ENCODE measurements around the gene RDM1. TPM values are rescaled to one million over a fixed set of nuclear protein-coding genes. Genes with fewer than 3 reads are reported as not detected.

Gene RDM1
- total and polyA plus RNA-seq, 7 experiments from 2014 or later = 0.39 to 6.9 TPM; not detected in 5

DNA sequence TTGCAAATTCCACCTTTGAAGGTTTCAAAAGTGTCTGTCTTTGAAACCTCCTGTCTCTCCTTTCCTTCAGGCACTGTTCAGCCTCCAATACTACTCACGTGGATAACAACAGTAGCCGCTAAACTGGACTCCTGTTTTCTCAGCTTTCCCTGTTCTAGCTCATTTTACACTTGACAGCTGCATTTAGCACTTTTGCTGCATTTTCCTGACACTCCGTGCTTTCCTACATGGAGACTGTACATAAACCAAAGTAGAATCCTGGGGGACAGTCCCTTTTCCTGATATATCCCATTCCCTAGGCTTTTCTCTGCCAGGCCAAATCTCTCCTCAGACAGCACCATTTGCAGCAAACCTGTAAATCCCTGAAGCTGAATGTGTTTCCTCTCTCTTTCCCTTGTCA is 54.0 kb downstream of the RDM1 start:
- Mint-ChIP-seq H3K27me3 (peaks cover 0 to 8% (median 0%) of the 10 kb centered on the region in 5 donors), H3K4me3 (peak overlapping the region in 3 of 10 donors; percentile 32 to 68 (median 49)), H3K9me3 (no peaks in the 10 kb centered on the region), H3K27ac (peak overlapping the region in 6 of 9 donors; percentile 17 to 75 (median 42)), H3K4me1 (peaks cover 12 to 62% (median 20%) of the 10 kb centered on the region in 7 donors), H3K36me3 (peaks cover 0 to 26% (median 0%) of the 10 kb centered on the region in 5 donors)
- H3K9me3 ChIP-seq (ENCODE audit: control insufficient read depth in 2 of 3, low read length in 3 of 3) = no peaks in the 10 kb centered on the region
- H3K4me1 ChIP-seq (ENCODE audit: control insufficient read depth in 2 of 2, insufficient read depth in 2 of 2, low read length in 2 of 2) = peaks cover 6 to 41% of the 10 kb centered on the region in 2 donors
- no peak for ATAC-seq
- DNase-seq = no peak
- H3K27me3 ChIP-seq (ENCODE audit: control insufficient read depth in 2 of 2, insufficient read depth in 2 of 2, low read length in 2 of 2) = no peaks in the 10 kb centered on the region
- CTCF ChIA-PET = no interaction called here
- H3K36me3 ChIP-seq (ENCODE audit: control insufficient read depth in 2 of 3, insufficient read depth in 3 of 3, low read length in 3 of 3) = peaks cover 0 to 34% (median 0%) of the 10 kb centered on the region in 3 experiments
- peak overlapping the region; percentile 31 for H3K4me3 ChIP-seq (ENCODE audit: low read length)
- POLR2A ChIA-PET = no interaction called here
- intact Hi-C loops (cut with micrococcal nuclease) = no loop called here
- no peak overlapping the region for H3K27ac ChIP-seq (ENCODE audit: low read depth, low read length)

DNA sequence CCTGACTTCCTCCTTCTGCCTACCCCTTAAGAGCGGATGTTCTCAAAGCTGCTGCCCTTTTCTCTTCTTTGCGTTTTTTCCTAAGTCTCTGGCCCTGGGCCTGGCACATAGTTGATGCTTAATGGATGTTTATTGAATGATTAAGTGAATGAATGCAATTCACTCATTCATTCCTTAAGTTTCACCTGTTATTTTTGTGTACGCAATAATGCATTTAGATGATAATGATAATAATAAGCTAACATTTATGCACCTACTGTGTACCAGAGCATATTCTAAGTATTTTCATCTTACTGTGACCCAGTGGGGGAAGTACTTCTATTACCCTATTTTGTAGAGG is 54.8 kb downstream of the RDM1 start:
- Mint-ChIP-seq H3K27me3 (peaks cover 0 to 8% (median 0%) of the 10 kb centered on the region in 5 donors), H3K27ac (peak overlapping the region in 4 of 9 donors; percentile 17 to 75 (median 54)), H3K36me3 (peaks cover 0 to 28% (median 0%) of the 10 kb centered on the region in 5 donors), H3K4me1 (peaks cover 18 to 66% (median 28%) of the 10 kb centered on the region in 7 donors), H3K9me3 (no peaks in the 10 kb centered on the region), H3K4me3 (peak overlapping the region in 4 of 10 donors; percentile 15 to 63 (median 39))
- H3K4me3 ChIP-seq (ENCODE audit: low read length) = peak overlapping the region; percentile 31
- ChIA-PET POLR2A (no interaction called here), CTCF (no interaction called here)
- intact Hi-C loops (cut with micrococcal nuclease) = no loop called here
- ATAC-seq (no peak), DNase-seq (no peak)
- no peaks in the 10 kb centered on the region for H3K27me3 ChIP-seq (ENCODE audit: control insufficient read depth in 2 of 2, insufficient read depth in 2 of 2, low read length in 2 of 2)
- H3K4me1 ChIP-seq (ENCODE audit: control insufficient read depth in 2 of 2, insufficient read depth in 2 of 2, low read length in 2 of 2) = peaks cover 10 to 36% of the 10 kb centered on the region in 2 donors
- no peaks in the 10 kb centered on the region for H3K9me3 ChIP-seq (ENCODE audit: control insufficient read depth in 2 of 3, low read length in 3 of 3)
- H3K36me3 ChIP-seq (ENCODE audit: control insufficient read depth in 2 of 3, insufficient read depth in 3 of 3, low read length in 3 of 3) = peaks cover 0 to 37% (median 0%) of the 10 kb centered on the region in 3 experiments
- no peak overlapping the region for H3K27ac ChIP-seq (ENCODE audit: low read depth, low read length)

DNA sequence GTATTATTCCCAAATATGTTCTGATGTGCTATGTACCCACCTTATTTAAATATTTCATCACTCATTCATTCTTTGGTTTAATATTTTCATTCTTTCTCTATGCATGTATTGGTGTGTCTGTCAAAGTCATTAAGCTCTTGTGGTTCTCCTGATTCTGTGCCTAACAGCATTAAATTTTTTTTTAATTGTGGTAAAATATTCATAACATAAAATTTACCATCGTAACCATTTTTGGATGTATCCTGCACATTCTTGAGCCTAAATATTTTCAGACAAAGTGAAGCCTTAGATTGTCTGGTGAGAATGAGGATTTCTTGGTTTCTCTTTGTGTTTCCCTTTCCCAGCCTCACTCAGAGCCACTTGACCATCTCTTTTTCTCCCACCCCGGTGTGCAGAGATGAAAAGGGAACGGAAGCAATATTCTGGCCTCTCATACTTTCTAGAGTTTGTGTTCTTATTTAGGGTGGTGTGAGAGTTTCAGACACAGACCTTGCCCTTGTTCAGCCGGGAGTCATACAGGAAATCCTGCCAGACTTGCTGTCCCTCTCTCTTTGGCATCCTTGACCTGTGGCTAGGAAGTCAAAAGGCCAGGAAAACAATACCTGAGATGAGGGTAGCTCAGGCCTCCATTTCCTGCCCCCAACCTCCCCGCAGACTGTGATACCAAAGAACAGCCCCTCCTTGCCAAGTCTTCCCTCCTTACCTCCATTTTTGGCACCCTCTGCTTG is 55.3 kb downstream of the RDM1 start:
- peak overlapping the region; percentile 34 for H3K4me3 ChIP-seq (ENCODE audit: low read length)
- Mint-ChIP-seq H3K27ac (peak overlapping the region in 6 of 9 donors; percentile 16 to 75 (median 48)), H3K27me3 (peaks cover 0 to 8% (median 0%) of the 10 kb centered on the region in 5 donors), H3K4me1 (peaks cover 20 to 61% (median 28%) of the 10 kb centered on the region in 7 donors), H3K36me3 (peaks cover 0 to 29% (median 0%) of the 10 kb centered on the region in 5 donors), H3K4me3 (peak overlapping the region in 4 of 10 donors; percentile 15 to 63 (median 39)), H3K9me3 (no peaks in the 10 kb centered on the region)
- H3K4me1 ChIP-seq (ENCODE audit: control insufficient read depth in 2 of 2, insufficient read depth in 2 of 2, low read length in 2 of 2) = peaks cover 10 to 33% of the 10 kb centered on the region in 2 donors
- no peaks in the 10 kb centered on the region for H3K27me3 ChIP-seq (ENCODE audit: control insufficient read depth in 2 of 2, insufficient read depth in 2 of 2, low read length in 2 of 2)
- H3K36me3 ChIP-seq (ENCODE audit: control insufficient read depth in 2 of 3, insufficient read depth in 3 of 3, low read length in 3 of 3) = peaks cover 0 to 37% (median 0%) of the 10 kb centered on the region in 3 experiments
- intact Hi-C loops (cut with micrococcal nuclease) = no loop called here
- ChIA-PET CTCF (no interaction called here), POLR2A (no interaction called here)
- DNase-seq = no peak
- H3K9me3 ChIP-seq (ENCODE audit: control insufficient read depth in 2 of 3, low read length in 3 of 3) = no peaks in the 10 kb centered on the region
- H3K27ac ChIP-seq (ENCODE audit: low read depth, low read length) = no peak overlapping the region
- ATAC-seq = no peak

DNA sequence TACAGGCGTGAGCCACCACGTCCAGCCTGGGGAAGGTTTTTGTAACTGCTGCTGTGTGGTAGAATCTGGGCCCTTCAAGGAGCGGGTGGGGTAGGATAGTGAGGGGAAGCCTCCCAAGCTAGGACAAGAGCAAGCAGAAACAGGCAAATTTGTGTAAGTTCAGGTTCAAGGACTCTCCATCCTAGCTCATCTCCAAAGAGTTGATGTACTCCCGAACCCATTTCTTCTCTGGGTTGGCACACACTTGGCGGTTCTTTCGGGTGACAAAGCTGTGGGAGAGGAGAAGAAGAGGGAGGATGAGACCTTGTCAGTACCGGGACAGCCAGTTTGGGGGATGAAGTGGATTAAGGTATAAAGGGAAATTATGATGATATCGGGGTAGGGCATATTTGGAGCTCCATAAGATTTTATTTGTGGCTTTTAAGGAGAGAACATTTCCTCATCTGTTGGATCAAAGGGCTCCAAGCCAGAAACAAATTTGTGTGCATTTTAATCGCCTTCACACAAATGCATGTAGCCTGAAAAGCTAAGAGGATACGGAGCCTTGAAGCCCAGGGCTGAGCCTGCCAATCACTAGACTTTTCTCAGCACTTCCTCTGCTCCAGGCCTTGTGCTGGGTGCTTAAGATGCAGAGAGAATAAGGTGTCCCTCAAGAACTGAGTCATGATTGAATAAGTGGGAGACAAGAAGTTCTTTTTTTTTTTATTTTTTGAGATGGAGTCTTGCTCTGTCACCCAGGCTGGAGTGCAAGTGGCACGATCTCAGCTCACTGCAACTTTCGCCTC is 58.2 kb downstream of the RDM1 start:
- no peaks in the 10 kb centered on the region for H3K27me3 ChIP-seq (ENCODE audit: control insufficient read depth in 2 of 2, insufficient read depth in 2 of 2, low read length in 2 of 2)
- Mint-ChIP-seq H3K27ac (peak overlapping the region in 1 of 9 donors; percentile 67), H3K4me1 (peaks cover 20 to 44% (median 28%) of the 10 kb centered on the region in 7 donors), H3K36me3 (peaks cover 0 to 25% (median 0%) of the 10 kb centered on the region in 5 donors), H3K4me3 (peak overlapping the region in 1 of 10 donors; percentile 9), H3K27me3 (peaks cover 0 to 8% (median 0%) of the 10 kb centered on the region in 5 donors), H3K9me3 (no peaks in the 10 kb centered on the region)
- H3K4me1 ChIP-seq (ENCODE audit: control insufficient read depth in 2 of 2, insufficient read depth in 2 of 2, low read length in 2 of 2) = peaks cover 10 to 29% of the 10 kb centered on the region in 2 donors
- no peak overlapping the region for H3K27ac ChIP-seq (ENCODE audit: low read depth, low read length)
- peaks cover 0 to 37% (median 0%) of the 10 kb centered on the region in 3 experiments for H3K36me3 ChIP-seq (ENCODE audit: control insufficient read depth in 2 of 3, insufficient read depth in 3 of 3, low read length in 3 of 3)
- no peak for DNase-seq
- no peaks in the 10 kb centered on the region for H3K9me3 ChIP-seq (ENCODE audit: control insufficient read depth in 2 of 3, low read length in 3 of 3)
- no peak for ATAC-seq
- intact Hi-C loops (cut with micrococcal nuclease) = no loop called here
- no peak overlapping the region for H3K4me3 ChIP-seq (ENCODE audit: low read length)
- ChIA-PET CTCF (no interaction called here), POLR2A (interaction anchor here (0.6 kb wide), 1 partner anchor 616 kb away, joined by 3 read pairs; no protein-coding TSS in a partner anchor)

DNA sequence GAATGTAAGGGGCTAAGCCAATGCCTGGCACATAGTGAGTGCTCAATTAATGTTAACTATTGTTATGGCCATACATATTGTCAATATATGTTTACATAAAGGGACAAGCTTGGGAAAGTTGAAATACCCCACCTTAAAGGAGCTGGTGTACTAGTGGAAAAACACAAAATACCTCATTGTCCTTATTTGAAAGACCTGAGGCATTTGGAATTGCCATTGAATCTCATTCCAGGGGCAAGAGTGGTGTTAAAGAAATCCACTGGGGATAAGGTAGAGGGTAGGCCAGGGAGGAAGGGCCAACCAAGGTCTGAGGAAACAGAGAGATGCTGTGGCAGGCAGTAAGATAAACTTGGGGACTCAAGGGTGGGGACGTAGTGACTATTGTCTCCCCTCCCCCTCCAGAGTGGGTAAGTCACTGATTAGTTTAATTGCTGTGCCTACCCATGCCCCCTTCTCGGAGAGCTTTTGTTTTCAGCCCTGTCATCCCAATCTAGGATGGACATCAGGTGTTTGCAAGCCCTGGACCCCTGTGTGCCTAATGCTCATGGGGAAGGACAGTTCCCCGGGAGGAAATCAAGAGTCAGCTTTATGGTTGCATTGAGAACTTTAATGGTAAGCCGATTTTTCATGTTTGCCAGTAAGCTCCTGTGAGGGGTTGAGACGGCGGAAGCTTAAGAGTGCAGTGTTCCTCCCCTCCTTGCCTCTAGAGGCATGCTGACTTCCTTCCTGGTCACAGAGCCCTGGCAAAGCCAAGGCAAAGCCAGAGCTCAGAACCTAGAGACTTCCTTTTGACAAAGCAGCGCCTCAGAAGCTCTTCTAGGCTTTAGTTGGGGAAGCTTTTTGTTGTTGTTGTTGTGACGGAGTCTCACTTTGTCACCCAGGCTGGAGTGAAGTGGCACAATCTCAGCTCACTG is 59.4 kb downstream of the RDM1 start:
- peaks cover 7 to 25% of the 10 kb centered on the region in 2 donors for H3K4me1 ChIP-seq (ENCODE audit: control insufficient read depth in 2 of 2, insufficient read depth in 2 of 2, low read length in 2 of 2)
- H3K27me3 ChIP-seq (ENCODE audit: control insufficient read depth in 2 of 2, insufficient read depth in 2 of 2, low read length in 2 of 2) = no peaks in the 10 kb centered on the region
- peak; percentile 89 for ATAC-seq
- H3K4me3 ChIP-seq (ENCODE audit: low read length) = no peak overlapping the region
- ChIA-PET POLR2A (interaction anchor here (0.6 kb wide), 1 partner anchor 618 kb away, joined by 3 read pairs; no protein-coding TSS in a partner anchor), CTCF (interaction anchor here (0.5 to 0.7 kb wide), 3 partner anchors 17 to 883 kb away, joined by 3 to 4 read pairs (median 3); no protein-coding TSS in a partner anchor)
- peak overlapping the region in 8 of 9 donors; percentile 22 to 62 (median 39) for H3K27ac Mint-ChIP-seq
- intact Hi-C loops (cut with micrococcal nuclease) = no loop called here
- peaks cover 0 to 21% (median 0%) of the 10 kb centered on the region in 5 donors for H3K36me3 Mint-ChIP-seq
- H3K9me3 Mint-ChIP-seq = no peaks in the 10 kb centered on the region
- peak in 7 of 9 donors; percentile 17 to 54 (median 47) for DNase-seq
- H3K27me3 Mint-ChIP-seq = no peaks in the 10 kb centered on the region
- no peaks in the 10 kb centered on the region for H3K9me3 ChIP-seq (ENCODE audit: control insufficient read depth in 2 of 3, low read length in 3 of 3)
- H3K27ac ChIP-seq (ENCODE audit: low read depth, low read length) = no peak overlapping the region
- peak overlapping the region in 4 of 10 donors; percentile 9 to 36 (median 26) for H3K4me3 Mint-ChIP-seq
- peaks cover 17 to 41% (median 22%) of the 10 kb centered on the region in 7 donors for H3K4me1 Mint-ChIP-seq
- H3K36me3 ChIP-seq (ENCODE audit: control insufficient read depth in 2 of 3, insufficient read depth in 3 of 3, low read length in 3 of 3) = peaks cover 0 to 31% (median 0%) of the 10 kb centered on the region in 3 experiments

DNA sequence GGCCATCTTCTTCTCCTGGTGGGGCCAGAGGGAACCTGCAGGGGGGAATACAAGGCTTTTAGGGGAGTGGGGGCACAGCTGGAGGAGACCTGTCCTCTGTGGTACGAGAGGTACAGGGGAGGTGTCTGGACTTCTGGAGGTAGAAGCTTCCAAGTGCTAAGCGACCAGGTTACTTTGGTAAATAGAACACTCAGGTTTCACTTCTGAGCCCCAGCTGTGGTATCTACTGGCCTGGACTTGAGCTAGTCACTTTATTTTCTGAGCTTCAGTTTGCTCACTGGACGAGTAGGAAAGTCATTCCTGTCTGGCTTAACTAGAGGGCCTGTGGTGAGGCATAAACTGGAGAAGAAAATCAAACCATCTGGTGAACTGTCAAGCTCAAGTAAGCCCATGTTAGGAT is 61.8 kb downstream of the RDM1 start, which contains the start of gene HEATR9:
HEATR9 (minus strand) TSS at position 155 of the 400 bp plus-strand sequence; CDS start at position 6, 149 bp downstream.
- DNase-seq (no peak), ATAC-seq (no peak)
- Mint-ChIP-seq H3K27ac (peak within 1 kb of the TSS in 3 of 9 donors; percentile 5 to 56 (median 41)), H3K4me1 (peaks cover 12 to 40% (median 14%) of the 10 kb centered on the region in 7 donors), H3K36me3 (peaks cover 0 to 26% (median 0%) of the 10 kb centered on the region in 5 donors), H3K4me3 (no peak within 1 kb of the TSS), H3K27me3 (no peaks in the 10 kb centered on the region), H3K9me3 (no peaks in the 10 kb centered on the region)
- no peak within 1 kb of the TSS for H3K4me3 ChIP-seq (ENCODE audit: low read length)
- intact Hi-C loops (cut with micrococcal nuclease) = no loop called here
- no peaks in the 10 kb centered on the region for H3K27me3 ChIP-seq (ENCODE audit: control insufficient read depth in 2 of 2, insufficient read depth in 2 of 2, low read length in 2 of 2)
- H3K36me3 ChIP-seq (ENCODE audit: control insufficient read depth in 2 of 3, insufficient read depth in 3 of 3, low read length in 3 of 3) = peaks cover 0 to 16% (median 0%) of the 10 kb centered on the region in 3 experiments
- CTCF ChIA-PET = no interaction called here
- POLR2A ChIA-PET = no interaction called here
- peaks cover 4% of the 10 kb centered on the region in 2 donors for H3K4me1 ChIP-seq (ENCODE audit: control insufficient read depth in 2 of 2, insufficient read depth in 2 of 2, low read length in 2 of 2)
- no peak within 1 kb of the TSS for H3K27ac ChIP-seq (ENCODE audit: low read depth, low read length)
- H3K9me3 ChIP-seq (ENCODE audit: control insufficient read depth in 2 of 3, low read length in 3 of 3) = no peaks in the 10 kb centered on the region

Measured in naive thymus-derived CD4-positive, alpha-beta T cell (primary cell).